ENCODE measurements around the gene POLG.
"Not testable (repeated sequence)": the region's sequence is repeated elsewhere in the genome, so short reads cannot be mapped to it uniquely, and the experiment has no call there.

Gene POLG

GRCh38 chr15:89323825-89324224, 10.8 kb downstream of the POLG start:
- DNase-seq: no peak

GRCh38 chr15:89322822-89323221, 11.8 kb downstream of the POLG start:
- no peak for DNase-seq

- DNase-seq: no peak
Measured at GRCh38 chr15:89321521-89322410, 12.9 kb downstream of the POLG start.

GRCh38 chr15:89320200-89320599, 14.4 kb downstream of the POLG start:
- DNase-seq: no peak

- no peak for DNase-seq
Measured at GRCh38 chr15:89319678-89320077, 14.9 kb downstream of the POLG start.

- no peak for DNase-seq
Measured at GRCh38 chr15:89317186-89317720, 17.4 kb downstream of the POLG start.

- DNase-seq: no peak
Measured at GRCh38 chr15:89316504-89316903, 18.1 kb downstream of the POLG start.

- no peak for DNase-seq
Measured at GRCh38 chr15:89315375-89315929, 19.2 kb downstream of the POLG start.

GRCh38 chr15:89309993-89310392, 24.6 kb downstream of the POLG start:
- no peak for DNase-seq

- DNase-seq: no peak
Measured at GRCh38 chr15:89308236-89308635, 26.4 kb downstream of the POLG start.

- no peak for DNase-seq
Measured at GRCh38 chr15:89307791-89308190, 26.8 kb downstream of the POLG start.

- DNase-seq: no peak
Measured at GRCh38 chr15:89307046-89307587, 27.5 kb downstream of the POLG start.

- DNase-seq: no peak
Measured at GRCh38 chr15:89305395-89305794, 29.2 kb downstream of the POLG start.

- DNase-seq: no peak
Measured at GRCh38 chr15:89303986-89304385, 30.6 kb downstream of the POLG start.

- DNase-seq: no peak
Measured at GRCh38 chr15:89301304-89302089, 33.1 kb downstream of the POLG start.

- DNase-seq: no peak
Measured at GRCh38 chr15:89299896-89300295, 34.7 kb downstream of the POLG start.

GRCh38 chr15:89293012-89293411, 41.6 kb downstream of the POLG start:
- no peak for DNase-seq

GRCh38 chr15:89291934-89292438, 42.6 kb downstream of the POLG start:
- no peak for DNase-seq

- DNase-seq: no peak
Measured at GRCh38 chr15:89283201-89283600, 51.4 kb downstream of the POLG start.

GRCh38 chr15:89282631-89283030, 52.0 kb downstream of the POLG start:
- DNase-seq: no peak

GRCh38 chr15:89278307-89278706, 56.3 kb downstream of the POLG start:
- no peak for DNase-seq

- DNase-seq: not testable (repeated sequence)
Measured at GRCh38 chr15:89277281-89277680, 57.3 kb downstream of the POLG start.

Measured in NK-92 treated with Interleukin-12 subunit alpha and Interleukin-12 subunit beta, amount 100 ng/mL, for 24 hours (cell line).